AG10803 (cell line): ENCODE results near the gene ZKSCAN8.
"Not testable (repeated sequence)": the region's sequence is repeated elsewhere in the genome, so short reads cannot be mapped to it uniquely, and the experiment has no call there.

Experiments used
- DNase-seq: peaks from one replicate; pipeline ENCODE4 v3.0.0; 2010; ENCODE audit warnings: low read depth
- H3K4me3 ChIP-seq: 2 replicates; pipeline ENCODE4 v1.5.1; 2011; ENCODE audit warnings: mild to moderate bottlenecking, low read length, control low read depth
- CTCF ChIP-seq: conservative IDR thresholded peaks from 2 replicates; pipeline ENCODE4 v1.5.1; 2011; ENCODE audit warnings: mild to moderate bottlenecking, low read length, control low read depth, inconsistent platforms

ZKSCAN8 gene

GRCh38 chr6:28117386-28118050, 24.2 kb upstream of the ZKSCAN8 start:
- no peak for TF ChIP-seq CTCF
- DNase-seq, result peak; percentile 22
- no peak overlapping the region for H3K4me3 ChIP-seq

- TF ChIP-seq CTCF, result no peak
- no peak overlapping the region for H3K4me3 ChIP-seq
- no peak for DNase-seq
Observed at GRCh38 chr6:28118217-28118616, 23.5 kb upstream of the ZKSCAN8 start.

GRCh38 chr6:28121876-28122275, 19.8 kb upstream of the ZKSCAN8 start:
- no peak overlapping the region for H3K4me3 ChIP-seq
- TF ChIP-seq CTCF, result no peak
- no peak for DNase-seq

- not testable (repeated sequence) for DNase-seq
Observed at GRCh38 chr6:28122283-28122682, 19.4 kb upstream of the ZKSCAN8 start.

GRCh38 chr6:28124350-28124970, 17.2 kb upstream of the ZKSCAN8 start, which contains the start of gene ZSCAN16:
Gene ZSCAN16, plus strand, starts transcription at chr6:28124609. Its CDS starts 835 bp downstream, at chr6:28125444.
- DNase-seq, result peak; percentile 83
- H3K4me3 ChIP-seq, result peak within 1 kb of the TSS; percentile 82
- no peak for TF ChIP-seq CTCF

More at GRCh38 chr6:28122283-28122682, 19.4 kb upstream of the ZKSCAN8 start:
- H3K4me3 ChIP-seq, result not testable (repeated sequence)

GRCh38 chr6:28124971-28125353, 16.7 kb upstream of the ZKSCAN8 start:
- no peak for DNase-seq
- TF ChIP-seq CTCF, result no peak
- H3K4me3 ChIP-seq, result peak overlapping the region; percentile 82

- no peak for DNase-seq
- H3K4me3 ChIP-seq, result no peak overlapping the region
- TF ChIP-seq CTCF, result no peak
Observed at GRCh38 chr6:28125401-28125800, 16.3 kb upstream of the ZKSCAN8 start.
